PFSK-1 (cell line): ENCODE measurements around the gene RERG.

Experiments
- FOXP2 ChIP-seq: optimal IDR thresholded peaks from 2 replicates; pipeline ENCODE3; 2011; ENCODE audit warnings: borderline replicate concordance, control low read depth, inconsistent platforms; ENCODE audit not compliant: insufficient read depth; ENCODE audit errors: extremely low read length, extremely low read depth
- POLR2AphosphoS5 ChIP-seq: IDR thresholded peaks from 2 replicates; pipeline ENCODE4 v1.6.1; 2012; ENCODE audit warnings: low read depth, mild to moderate bottlenecking, control low read depth, low read length, moderate library complexity
- SIN3A ChIP-seq: IDR thresholded peaks from 2 replicates; pipeline ENCODE4 v1.6.1; 2012; ENCODE audit warnings: mild to moderate bottlenecking, low read length, moderate library complexity, borderline replicate concordance; ENCODE audit not compliant: insufficient read depth
- TAF1 ChIP-seq: IDR thresholded peaks from 2 replicates; pipeline ENCODE4 v1.6.1; 2012; ENCODE audit warnings: low read length, control low read depth, borderline replicate concordance; ENCODE audit not compliant: insufficient read depth
- TF ChIP-seq, protein P1 (sequence below), 2 experiments: IDR thresholded peaks; 2 replicates each; pipeline versions ENCODE4 v1.6.1 to v1.8.0; 2011 to 2012; ENCODE audit warnings: low read depth in 2 of 2, low read length in 2 of 2, control low read depth in 1 of 2, inconsistent platforms in 1 of 2, mild to moderate bottlenecking in 1 of 2, moderate library complexity in 1 of 2; ENCODE audit not compliant: insufficient read depth in 1 of 2

The RERG gene

DNA sequence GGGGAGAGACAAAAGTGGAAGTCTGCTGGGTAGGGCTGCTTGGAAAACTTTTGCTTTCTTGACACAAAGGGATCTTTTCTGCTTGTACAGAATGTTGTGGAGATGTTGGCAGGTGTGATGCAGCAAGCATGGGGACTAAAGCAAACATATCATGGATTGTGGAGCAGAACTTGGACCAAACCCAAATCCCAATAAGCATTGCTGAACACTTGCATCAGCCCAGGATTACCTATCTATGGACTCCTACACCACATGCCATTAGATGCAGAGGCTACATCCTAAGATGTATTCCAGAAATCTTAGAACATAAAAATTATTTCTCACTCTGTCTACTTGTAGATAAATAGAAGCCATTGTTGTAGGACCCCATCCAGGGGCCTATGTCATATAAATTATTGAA, 44.7 kb upstream of the RERG start:
- TF ChIP-seq TAF1, result no peak
- TF ChIP-seq, protein P1, sequence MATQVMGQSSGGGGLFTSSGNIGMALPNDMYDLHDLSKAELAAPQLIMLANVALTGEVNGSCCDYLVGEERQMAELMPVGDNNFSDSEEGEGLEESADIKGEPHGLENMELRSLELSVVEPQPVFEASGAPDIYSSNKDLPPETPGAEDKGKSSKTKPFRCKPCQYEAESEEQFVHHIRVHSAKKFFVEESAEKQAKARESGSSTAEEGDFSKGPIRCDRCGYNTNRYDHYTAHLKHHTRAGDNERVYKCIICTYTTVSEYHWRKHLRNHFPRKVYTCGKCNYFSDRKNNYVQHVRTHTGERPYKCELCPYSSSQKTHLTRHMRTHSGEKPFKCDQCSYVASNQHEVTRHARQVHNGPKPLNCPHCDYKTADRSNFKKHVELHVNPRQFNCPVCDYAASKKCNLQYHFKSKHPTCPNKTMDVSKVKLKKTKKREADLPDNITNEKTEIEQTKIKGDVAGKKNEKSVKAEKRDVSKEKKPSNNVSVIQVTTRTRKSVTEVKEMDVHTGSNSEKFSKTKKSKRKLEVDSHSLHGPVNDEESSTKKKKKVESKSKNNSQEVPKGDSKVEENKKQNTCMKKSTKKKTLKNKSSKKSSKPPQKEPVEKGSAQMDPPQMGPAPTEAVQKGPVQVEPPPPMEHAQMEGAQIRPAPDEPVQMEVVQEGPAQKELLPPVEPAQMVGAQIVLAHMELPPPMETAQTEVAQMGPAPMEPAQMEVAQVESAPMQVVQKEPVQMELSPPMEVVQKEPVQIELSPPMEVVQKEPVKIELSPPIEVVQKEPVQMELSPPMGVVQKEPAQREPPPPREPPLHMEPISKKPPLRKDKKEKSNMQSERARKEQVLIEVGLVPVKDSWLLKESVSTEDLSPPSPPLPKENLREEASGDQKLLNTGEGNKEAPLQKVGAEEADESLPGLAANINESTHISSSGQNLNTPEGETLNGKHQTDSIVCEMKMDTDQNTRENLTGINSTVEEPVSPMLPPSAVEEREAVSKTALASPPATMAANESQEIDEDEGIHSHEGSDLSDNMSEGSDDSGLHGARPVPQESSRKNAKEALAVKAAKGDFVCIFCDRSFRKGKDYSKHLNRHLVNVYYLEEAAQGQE (IDR thresholded peaks at IDR 0.05; ENCODE audit: insufficient read depth in 1 of 2, low read depth in 2 of 2, low read length in 2 of 2), result no peak
- TF ChIP-seq POLR2AphosphoS5, result no peak
- TF ChIP-seq FOXP2, result no peak
- TF ChIP-seq SIN3A, result no peak

DNA sequence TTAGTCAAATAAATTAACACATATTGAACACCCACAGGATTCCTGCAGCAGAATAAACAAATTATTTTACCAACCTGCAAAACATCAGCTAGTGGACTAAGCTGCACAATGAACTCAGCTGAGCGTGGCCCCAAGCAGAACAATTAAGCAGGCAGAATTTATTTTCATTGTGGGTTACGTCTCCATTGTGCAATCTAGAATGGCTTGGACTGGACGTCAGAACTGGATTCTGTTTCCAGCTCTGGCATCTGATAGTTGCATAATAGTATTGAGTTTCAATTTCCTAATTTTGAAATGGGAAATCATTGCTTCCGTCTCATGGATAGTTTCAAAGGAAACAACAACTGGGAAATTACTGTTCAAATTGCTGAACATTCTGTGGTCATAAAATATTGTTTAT, 35.5 kb upstream of the RERG start:
- TF ChIP-seq SIN3A, result no peak
- TF ChIP-seq POLR2AphosphoS5, result no peak
- no peak for TF ChIP-seq FOXP2
- TF ChIP-seq, protein P1 (IDR thresholded peaks at IDR 0.05; ENCODE audit: insufficient read depth in 1 of 2, low read depth in 2 of 2, low read length in 2 of 2), result no peak
- no peak for TF ChIP-seq TAF1

DNA sequence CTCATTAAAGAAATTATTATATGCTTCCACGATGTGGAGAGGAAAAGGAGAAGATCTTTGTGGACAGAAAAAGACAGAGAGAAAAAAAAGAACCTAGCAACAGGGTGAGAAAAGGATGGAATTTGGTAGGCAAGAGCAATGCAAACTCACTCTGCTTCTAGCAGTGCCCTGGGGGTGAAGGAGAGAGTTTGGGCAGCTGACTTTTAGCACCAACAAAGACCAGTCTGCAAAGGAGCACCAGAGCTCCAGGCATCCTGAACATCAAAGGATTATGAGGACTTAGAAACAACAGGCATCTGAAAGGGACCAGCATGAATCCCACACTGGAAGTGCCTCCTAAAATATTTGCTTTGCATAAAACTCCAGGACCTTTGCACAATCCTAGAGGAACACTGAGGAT, 32.8 kb upstream of the RERG start:
- TF ChIP-seq SIN3A (no peak), FOXP2 (no peak), POLR2AphosphoS5 (no peak), TAF1 (no peak)
- TF ChIP-seq, protein P1 (IDR thresholded peaks at IDR 0.05; ENCODE audit: insufficient read depth in 1 of 2, low read depth in 2 of 2, low read length in 2 of 2), result no peak

DNA sequence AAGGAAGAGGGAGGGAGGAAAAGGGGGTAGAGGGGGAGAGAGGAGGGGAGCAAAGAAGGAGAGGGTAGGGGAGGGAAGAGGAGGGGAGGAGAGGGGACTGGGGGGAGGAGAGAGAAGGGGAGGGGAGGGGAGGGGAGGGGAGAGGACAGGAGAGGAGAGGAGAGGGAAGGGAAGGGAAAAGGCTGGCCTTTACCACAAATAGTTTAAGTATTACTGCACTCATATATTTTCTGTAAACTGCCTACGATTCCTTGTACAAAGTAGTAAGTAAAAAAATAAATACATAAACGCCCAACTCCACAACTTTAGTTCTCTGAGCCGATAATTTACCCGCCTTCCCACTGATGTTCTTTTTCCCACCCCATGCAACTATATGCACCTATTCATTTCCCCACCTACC, 23.7 kb upstream of the RERG start:
- TF ChIP-seq, protein P1 (IDR thresholded peaks at IDR 0.05; ENCODE audit: insufficient read depth in 1 of 2, low read depth in 2 of 2, low read length in 2 of 2), result no peak
- no peak for TF ChIP-seq POLR2AphosphoS5
- TF ChIP-seq SIN3A, result no peak

DNA sequence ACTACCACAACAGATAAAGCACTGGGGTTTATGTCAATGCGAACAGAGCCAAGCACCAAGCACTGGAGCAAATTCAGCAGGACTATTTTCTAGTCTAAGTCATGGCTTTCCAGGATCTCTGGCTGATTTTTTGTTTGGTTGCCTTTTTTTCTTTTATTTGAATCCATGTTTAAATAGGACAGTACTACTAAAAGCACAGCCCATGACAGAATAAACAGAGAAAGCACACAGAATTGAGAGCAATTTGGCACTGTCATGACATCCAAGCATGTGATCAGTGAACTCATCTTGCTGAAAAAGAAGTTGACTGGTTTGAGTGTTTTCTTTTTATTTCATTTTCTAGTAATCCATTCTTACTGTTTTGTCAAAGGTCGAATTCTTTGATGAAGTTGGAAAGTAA, 23.1 kb upstream of the RERG start:
- TF ChIP-seq, protein P1 (IDR thresholded peaks at IDR 0.05; ENCODE audit: insufficient read depth in 1 of 2, low read depth in 2 of 2, low read length in 2 of 2), result no peak
- no peak for TF ChIP-seq TAF1
- no peak for TF ChIP-seq FOXP2
- no peak for TF ChIP-seq POLR2AphosphoS5
- no peak for TF ChIP-seq SIN3A
